ENCODE measurements around the gene SMAGP. TPM values are rescaled to one million over a fixed set of nuclear protein-coding genes. Genes with fewer than 3 reads are reported as not detected.

The SMAGP gene
- total and polyA plus RNA-seq, 2 of the 13 experiments (the other 11 are each of a cell fraction or from before 2014, with no cell fraction given), result 9.2 TPM

DNA sequence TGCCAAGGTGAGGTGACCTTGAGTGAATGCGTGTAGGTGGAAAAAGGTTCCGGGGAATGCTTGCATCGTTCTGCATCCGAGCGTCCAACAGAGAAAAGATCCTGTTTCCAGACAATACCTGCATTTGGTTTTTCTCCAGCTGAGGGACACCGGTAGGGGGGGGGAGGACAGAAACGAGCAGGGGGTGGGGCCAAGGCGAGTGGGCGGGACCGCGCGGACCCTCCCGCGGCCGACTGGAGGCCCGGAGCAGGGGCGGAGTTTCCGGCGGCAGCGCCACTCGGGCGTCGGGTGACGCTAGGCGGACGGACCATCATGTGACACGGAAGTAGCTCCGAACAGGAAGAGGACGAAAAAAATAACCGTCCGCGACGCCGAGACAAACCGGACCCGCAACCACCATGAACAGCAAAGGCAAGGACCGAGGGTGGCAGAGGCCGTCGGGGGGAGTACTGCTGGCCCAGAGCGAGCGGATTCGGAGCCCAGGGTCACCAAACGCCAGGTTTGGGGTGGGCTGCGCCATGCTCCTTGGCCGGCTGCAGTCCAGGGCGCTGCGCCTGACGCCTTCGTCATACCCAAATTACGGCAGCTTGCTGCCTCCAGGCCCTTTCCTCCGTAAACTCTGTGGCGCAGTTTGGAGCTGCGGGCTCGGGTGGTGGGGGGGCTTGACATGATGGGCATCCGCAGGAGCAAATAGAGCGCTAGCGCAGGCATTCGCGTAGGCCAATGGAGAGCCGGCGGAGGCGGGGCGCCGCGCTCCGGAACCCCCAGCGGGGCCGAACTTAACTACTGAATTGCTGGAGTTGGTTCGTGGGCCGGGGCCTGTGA, 31.5 kb downstream of the SMAGP start, which contains the start of gene DAZAP2 (continued):
- TF ChIP-seq GPN1 (CRISPR knock-in tag; IDR thresholded peaks at IDR 0.05; ENCODE audit: borderline replicate concordance) (0 out of 2 replicates have a peak, but pooled peaks have one; percentile 31), ZNF776 (CRISPR knock-in tag; IDR thresholded peaks at IDR 0.05) (peak; percentile 68; the same call in 1 of the 2 replicates), U2AF2 (IDR thresholded peaks at IDR 0.05; ENCODE audit: low read depth, low read length) (no peak), CREM (IDR thresholded peaks at IDR 0.05) (0 out of 2 replicates have a peak, but pooled peaks have one; percentile 51), CREM (CRISPR knock-in tag; IDR thresholded peaks at IDR 0.05) (no peak), HNRNPL (IDR thresholded peaks at IDR 0.05; ENCODE audit: low read depth, low read length) (peak; percentile 78), SP5 (CRISPR knock-in tag; IDR thresholded peaks at IDR 0.05; ENCODE audit: borderline replicate concordance, low read depth) (0 out of 2 replicates have a peak, but pooled peaks have one; percentile 10), RXRB (CRISPR knock-in tag; IDR thresholded peaks at IDR 0.05; ENCODE audit: borderline replicate concordance) (peak; percentile 20; the same call in 1 of the 2 replicates), BHLHE40 (IDR thresholded peaks at IDR 0.05; ENCODE audit: low read length) (peak; percentile 33), TSC22D2 (CRISPR knock-in tag; IDR thresholded peaks at IDR 0.05; ENCODE audit: borderline replicate concordance) (peak; percentile 52; the same call in 1 of the 2 replicates), ZNF652 (CRISPR knock-in tag; IDR thresholded peaks at IDR 0.05; ENCODE audit: borderline replicate concordance, low read depth) (peak; percentile 98), ZFY (CRISPR knock-in tag; IDR thresholded peaks at IDR 0.05) (peak; percentile 78), ZNF552 (CRISPR knock-in tag; IDR thresholded peaks at IDR 0.05; ENCODE audit: borderline replicate concordance) (0 out of 2 replicates have a peak, but pooled peaks have one; percentile 24), ZNF781 (CRISPR knock-in tag; IDR thresholded peaks at IDR 0.05; ENCODE audit: borderline replicate concordance, not compliant biosample characterization) (peak; percentile 37), ZNF598 (CRISPR knock-in tag; IDR thresholded peaks at IDR 0.05; ENCODE audit: borderline replicate concordance) (peak; percentile 31; the same call in 1 of the 2 replicates), CREB1 (IDR thresholded peaks at IDR 0.05) (peak; percentile 80), CREB1 (CRISPR knock-in tag; IDR thresholded peaks at IDR 0.05) (peak; percentile 78), ZNF773 (CRISPR knock-in tag; IDR thresholded peaks at IDR 0.05; ENCODE audit: borderline replicate concordance) (peak; percentile 56; the same call in 1 of the 2 replicates)
- TF ChIP-seq, protein P1, sequence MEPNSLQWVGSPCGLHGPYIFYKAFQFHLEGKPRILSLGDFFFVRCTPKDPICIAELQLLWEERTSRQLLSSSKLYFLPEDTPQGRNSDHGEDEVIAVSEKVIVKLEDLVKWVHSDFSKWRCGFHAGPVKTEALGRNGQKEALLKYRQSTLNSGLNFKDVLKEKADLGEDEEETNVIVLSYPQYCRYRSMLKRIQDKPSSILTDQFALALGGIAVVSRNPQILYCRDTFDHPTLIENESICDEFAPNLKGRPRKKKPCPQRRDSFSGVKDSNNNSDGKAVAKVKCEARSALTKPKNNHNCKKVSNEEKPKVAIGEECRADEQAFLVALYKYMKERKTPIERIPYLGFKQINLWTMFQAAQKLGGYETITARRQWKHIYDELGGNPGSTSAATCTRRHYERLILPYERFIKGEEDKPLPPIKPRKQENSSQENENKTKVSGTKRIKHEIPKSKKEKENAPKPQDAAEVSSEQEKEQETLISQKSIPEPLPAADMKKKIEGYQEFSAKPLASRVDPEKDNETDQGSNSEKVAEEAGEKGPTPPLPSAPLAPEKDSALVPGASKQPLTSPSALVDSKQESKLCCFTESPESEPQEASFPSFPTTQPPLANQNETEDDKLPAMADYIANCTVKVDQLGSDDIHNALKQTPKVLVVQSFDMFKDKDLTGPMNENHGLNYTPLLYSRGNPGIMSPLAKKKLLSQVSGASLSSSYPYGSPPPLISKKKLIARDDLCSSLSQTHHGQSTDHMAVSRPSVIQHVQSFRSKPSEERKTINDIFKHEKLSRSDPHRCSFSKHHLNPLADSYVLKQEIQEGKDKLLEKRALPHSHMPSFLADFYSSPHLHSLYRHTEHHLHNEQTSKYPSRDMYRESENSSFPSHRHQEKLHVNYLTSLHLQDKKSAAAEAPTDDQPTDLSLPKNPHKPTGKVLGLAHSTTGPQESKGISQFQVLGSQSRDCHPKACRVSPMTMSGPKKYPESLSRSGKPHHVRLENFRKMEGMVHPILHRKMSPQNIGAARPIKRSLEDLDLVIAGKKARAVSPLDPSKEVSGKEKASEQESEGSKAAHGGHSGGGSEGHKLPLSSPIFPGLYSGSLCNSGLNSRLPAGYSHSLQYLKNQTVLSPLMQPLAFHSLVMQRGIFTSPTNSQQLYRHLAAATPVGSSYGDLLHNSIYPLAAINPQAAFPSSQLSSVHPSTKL (CRISPR knock-in tag; IDR thresholded peaks at IDR 0.05), result peak; percentile 47; the same call in 1 of the 2 replicates
- TF ChIP-seq, protein P2, sequence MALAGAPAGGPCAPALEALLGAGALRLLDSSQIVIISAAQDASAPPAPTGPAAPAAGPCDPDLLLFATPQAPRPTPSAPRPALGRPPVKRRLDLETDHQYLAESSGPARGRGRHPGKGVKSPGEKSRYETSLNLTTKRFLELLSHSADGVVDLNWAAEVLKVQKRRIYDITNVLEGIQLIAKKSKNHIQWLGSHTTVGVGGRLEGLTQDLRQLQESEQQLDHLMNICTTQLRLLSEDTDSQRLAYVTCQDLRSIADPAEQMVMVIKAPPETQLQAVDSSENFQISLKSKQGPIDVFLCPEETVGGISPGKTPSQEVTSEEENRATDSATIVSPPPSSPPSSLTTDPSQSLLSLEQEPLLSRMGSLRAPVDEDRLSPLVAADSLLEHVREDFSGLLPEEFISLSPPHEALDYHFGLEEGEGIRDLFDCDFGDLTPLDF (CRISPR knock-in tag; IDR thresholded peaks at IDR 0.05), result peak; percentile 49
- TF ChIP-seq, protein P3, sequence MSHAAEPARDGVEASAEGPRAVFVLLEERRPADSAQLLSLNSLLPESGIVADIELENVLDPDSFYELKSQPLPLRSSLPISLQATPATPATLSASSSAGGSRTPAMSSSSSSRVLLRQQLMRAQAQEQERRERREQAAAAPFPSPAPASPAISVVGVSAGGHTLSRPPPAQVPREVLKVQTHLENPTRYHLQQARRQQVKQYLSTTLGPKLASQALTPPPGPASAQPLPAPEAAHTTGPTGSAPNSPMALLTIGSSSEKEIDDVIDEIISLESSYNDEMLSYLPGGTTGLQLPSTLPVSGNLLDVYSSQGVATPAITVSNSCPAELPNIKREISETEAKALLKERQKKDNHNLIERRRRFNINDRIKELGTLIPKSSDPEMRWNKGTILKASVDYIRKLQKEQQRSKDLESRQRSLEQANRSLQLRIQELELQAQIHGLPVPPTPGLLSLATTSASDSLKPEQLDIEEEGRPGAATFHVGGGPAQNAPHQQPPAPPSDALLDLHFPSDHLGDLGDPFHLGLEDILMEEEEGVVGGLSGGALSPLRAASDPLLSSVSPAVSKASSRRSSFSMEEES (CRISPR knock-in tag; IDR thresholded peaks at IDR 0.05), result peak; percentile 91
- TF ChIP-seq, protein P4, sequence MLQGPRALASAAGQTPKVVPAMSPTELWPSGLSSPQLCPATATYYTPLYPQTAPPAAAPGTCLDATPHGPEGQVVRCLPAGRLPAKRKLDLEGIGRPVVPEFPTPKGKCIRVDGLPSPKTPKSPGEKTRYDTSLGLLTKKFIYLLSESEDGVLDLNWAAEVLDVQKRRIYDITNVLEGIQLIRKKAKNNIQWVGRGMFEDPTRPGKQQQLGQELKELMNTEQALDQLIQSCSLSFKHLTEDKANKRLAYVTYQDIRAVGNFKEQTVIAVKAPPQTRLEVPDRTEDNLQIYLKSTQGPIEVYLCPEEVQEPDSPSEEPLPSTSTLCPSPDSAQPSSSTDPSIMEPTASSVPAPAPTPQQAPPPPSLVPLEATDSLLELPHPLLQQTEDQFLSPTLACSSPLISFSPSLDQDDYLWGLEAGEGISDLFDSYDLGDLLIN (CRISPR knock-in tag; IDR thresholded peaks at IDR 0.05; ENCODE audit: borderline replicate concordance), result peak; percentile 46; the same call in 1 of the 2 replicates

Measured in HepG2 (cell line).